GM12865 (cell line): Measurements from ENCODE around the gene MYH10.
A peak's percentile ranks its signal among the peaks of the same experiment; 100 is the strongest.

ENCODE experiments used
- DNase-seq: peaks from one replicate; pipeline ENCODE4 v3.0.0; 2010; ENCODE audit warnings: low read depth
- H3K4me3 ChIP-seq: 2 replicates; pipeline ENCODE4 v1.5.1; 2011; ENCODE audit warnings: mild to moderate bottlenecking, low read depth, low read length, control low read depth
- CTCF ChIP-seq: IDR thresholded peaks from 2 replicates; pipeline ENCODE4 v1.5.1; 2011; ENCODE audit warnings: low read length, control low read depth, low read depth, inconsistent platforms; ENCODE audit not compliant: insufficient read depth; ENCODE audit errors: missing control alignments

The MYH10 gene

GRCh38 chr17:8580952-8581658 lies 49.4 kb downstream of the MYH10 start:
- TF ChIP-seq CTCF: no peak
- peak; percentile 75 for DNase-seq
- no peak overlapping the region for H3K4me3 ChIP-seq

GRCh38 chr17:8577868-8578267 lies 52.7 kb downstream of the MYH10 start:
- H3K4me3 ChIP-seq: no peak overlapping the region
- no peak for TF ChIP-seq CTCF
- peak; percentile 58 for DNase-seq

- no peak for DNase-seq
- TF ChIP-seq CTCF: no peak
- no peak overlapping the region for H3K4me3 ChIP-seq
Measured at GRCh38 chr17:8576559-8577294, 53.8 kb downstream of the MYH10 start.

- no peak for DNase-seq
- H3K4me3 ChIP-seq: no peak overlapping the region
- TF ChIP-seq CTCF: no peak
Measured at GRCh38 chr17:8574687-8575086, 55.8 kb downstream of the MYH10 start.

- no peak for DNase-seq
- no peak overlapping the region for H3K4me3 ChIP-seq
- TF ChIP-seq CTCF: peak; percentile 21
Measured at GRCh38 chr17:8572764-8573163, 57.8 kb downstream of the MYH10 start.

GRCh38 chr17:8563981-8564602 lies 66.4 kb downstream of the MYH10 start:
- H3K4me3 ChIP-seq: no peak overlapping the region
- no peak for TF ChIP-seq CTCF
- no peak for DNase-seq
